ENCODE data around the gene COL23A1. TPM values are rescaled to one million over a fixed set of nuclear protein-coding genes. Genes with fewer than 3 reads are reported as not detected.

COL23A1 gene
- total RNA-seq, 1 experiment from 2014 or later: 15.0 TPM

DNA sequence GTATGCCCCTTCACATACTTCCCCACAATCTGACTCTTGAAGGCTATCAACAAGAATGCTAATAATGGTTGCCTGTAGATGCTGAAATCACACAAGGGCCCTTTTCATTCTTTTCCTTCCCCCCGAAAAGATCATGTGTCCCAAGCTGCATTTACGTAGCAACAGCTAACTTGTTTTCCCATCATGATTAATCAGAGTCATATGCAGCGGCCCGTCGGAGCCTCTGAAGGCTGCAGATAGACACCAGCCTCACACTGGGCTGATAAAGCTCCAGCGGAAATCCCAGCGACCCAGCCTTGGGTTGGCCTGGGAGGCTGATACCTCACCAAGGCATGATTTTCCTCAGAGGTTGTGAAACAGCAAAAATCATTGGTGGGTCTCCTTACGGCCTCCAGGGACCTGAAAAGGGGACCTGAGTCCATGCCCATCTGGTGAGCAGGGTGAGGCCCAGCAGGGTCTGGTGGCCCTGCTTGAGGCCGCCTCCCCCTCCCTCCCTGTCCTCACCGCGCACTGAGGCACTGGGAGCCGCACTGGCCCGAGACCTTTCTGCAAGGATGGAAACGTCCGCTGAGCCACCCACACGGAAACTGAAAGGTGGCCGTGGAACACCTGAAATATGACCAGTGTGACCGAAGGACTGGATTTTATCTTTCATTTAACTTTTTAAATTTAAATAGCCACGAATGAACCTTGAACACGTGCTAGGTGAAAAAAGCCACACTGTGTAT, 243.4 kb downstream of the COL23A1 start:
- ChIA-PET POLR2A (no interaction called here), CTCF (no interaction called here)
- Mint-ChIP-seq H3K9me3 (peaks cover 5% of the 10 kb centered on the region), H3K4me3 (no peak overlapping the region), H3K27ac (no peak overlapping the region), H3K4me1 (peaks cover 21% of the 10 kb centered on the region), H3K27me3 (ENCODE audit: low read depth) (no peaks in the 10 kb centered on the region), H3K36me3 (no peaks in the 10 kb centered on the region)
- ATAC-seq: no peak
- TF ChIP-seq ZNF263 (CRISPR knock-in tag; IDR thresholded peaks at IDR 0.05; ENCODE audit: low read depth): no peak
- no peak for TF ChIP-seq GRHL2 (CRISPR knock-in tag; IDR thresholded peaks at IDR 0.05; ENCODE audit: insufficient replicate concordance, severe bottlenecking)
- TF ChIP-seq, protein P1, sequence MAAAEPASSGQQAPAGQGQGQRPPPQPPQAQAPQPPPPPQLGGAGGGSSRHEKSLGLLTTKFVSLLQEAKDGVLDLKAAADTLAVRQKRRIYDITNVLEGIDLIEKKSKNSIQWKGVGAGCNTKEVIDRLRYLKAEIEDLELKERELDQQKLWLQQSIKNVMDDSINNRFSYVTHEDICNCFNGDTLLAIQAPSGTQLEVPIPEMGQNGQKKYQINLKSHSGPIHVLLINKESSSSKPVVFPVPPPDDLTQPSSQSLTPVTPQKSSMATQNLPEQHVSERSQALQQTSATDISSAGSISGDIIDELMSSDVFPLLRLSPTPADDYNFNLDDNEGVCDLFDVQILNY (CRISPR knock-in tag; IDR thresholded peaks at IDR 0.05): no peak
- no peak for TF ChIP-seq MXD4 (CRISPR knock-in tag; IDR thresholded peaks at IDR 0.05; ENCODE audit: borderline replicate concordance)
- no peak for TF ChIP-seq FOXP1 (CRISPR knock-in tag; IDR thresholded peaks at IDR 0.05; ENCODE audit: borderline replicate concordance)
- no peak for TF ChIP-seq TCF7 (CRISPR knock-in tag; IDR thresholded peaks at IDR 0.05; ENCODE audit: low read depth)
- TF ChIP-seq, protein P2, sequence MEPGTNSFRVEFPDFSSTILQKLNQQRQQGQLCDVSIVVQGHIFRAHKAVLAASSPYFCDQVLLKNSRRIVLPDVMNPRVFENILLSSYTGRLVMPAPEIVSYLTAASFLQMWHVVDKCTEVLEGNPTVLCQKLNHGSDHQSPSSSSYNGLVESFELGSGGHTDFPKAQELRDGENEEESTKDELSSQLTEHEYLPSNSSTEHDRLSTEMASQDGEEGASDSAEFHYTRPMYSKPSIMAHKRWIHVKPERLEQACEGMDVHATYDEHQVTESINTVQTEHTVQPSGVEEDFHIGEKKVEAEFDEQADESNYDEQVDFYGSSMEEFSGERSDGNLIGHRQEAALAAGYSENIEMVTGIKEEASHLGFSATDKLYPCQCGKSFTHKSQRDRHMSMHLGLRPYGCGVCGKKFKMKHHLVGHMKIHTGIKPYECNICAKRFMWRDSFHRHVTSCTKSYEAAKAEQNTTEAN (CRISPR knock-in tag; IDR thresholded peaks at IDR 0.05): no peak
- TF ChIP-seq, protein P3, sequence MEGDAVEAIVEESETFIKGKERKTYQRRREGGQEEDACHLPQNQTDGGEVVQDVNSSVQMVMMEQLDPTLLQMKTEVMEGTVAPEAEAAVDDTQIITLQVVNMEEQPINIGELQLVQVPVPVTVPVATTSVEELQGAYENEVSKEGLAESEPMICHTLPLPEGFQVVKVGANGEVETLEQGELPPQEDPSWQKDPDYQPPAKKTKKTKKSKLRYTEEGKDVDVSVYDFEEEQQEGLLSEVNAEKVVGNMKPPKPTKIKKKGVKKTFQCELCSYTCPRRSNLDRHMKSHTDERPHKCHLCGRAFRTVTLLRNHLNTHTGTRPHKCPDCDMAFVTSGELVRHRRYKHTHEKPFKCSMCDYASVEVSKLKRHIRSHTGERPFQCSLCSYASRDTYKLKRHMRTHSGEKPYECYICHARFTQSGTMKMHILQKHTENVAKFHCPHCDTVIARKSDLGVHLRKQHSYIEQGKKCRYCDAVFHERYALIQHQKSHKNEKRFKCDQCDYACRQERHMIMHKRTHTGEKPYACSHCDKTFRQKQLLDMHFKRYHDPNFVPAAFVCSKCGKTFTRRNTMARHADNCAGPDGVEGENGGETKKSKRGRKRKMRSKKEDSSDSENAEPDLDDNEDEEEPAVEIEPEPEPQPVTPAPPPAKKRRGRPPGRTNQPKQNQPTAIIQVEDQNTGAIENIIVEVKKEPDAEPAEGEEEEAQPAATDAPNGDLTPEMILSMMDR (IDR thresholded peaks at IDR 0.05): no peak
- TF ChIP-seq, protein P4, sequence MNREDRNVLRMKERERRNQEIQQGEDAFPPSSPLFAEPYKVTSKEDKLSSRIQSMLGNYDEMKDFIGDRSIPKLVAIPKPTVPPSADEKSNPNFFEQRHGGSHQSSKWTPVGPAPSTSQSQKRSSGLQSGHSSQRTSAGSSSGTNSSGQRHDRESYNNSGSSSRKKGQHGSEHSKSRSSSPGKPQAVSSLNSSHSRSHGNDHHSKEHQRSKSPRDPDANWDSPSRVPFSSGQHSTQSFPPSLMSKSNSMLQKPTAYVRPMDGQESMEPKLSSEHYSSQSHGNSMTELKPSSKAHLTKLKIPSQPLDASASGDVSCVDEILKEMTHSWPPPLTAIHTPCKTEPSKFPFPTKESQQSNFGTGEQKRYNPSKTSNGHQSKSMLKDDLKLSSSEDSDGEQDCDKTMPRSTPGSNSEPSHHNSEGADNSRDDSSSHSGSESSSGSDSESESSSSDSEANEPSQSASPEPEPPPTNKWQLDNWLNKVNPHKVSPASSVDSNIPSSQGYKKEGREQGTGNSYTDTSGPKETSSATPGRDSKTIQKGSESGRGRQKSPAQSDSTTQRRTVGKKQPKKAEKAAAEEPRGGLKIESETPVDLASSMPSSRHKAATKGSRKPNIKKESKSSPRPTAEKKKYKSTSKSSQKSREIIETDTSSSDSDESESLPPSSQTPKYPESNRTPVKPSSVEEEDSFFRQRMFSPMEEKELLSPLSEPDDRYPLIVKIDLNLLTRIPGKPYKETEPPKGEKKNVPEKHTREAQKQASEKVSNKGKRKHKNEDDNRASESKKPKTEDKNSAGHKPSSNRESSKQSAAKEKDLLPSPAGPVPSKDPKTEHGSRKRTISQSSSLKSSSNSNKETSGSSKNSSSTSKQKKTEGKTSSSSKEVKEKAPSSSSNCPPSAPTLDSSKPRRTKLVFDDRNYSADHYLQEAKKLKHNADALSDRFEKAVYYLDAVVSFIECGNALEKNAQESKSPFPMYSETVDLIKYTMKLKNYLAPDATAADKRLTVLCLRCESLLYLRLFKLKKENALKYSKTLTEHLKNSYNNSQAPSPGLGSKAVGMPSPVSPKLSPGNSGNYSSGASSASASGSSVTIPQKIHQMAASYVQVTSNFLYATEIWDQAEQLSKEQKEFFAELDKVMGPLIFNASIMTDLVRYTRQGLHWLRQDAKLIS (CRISPR knock-in tag; IDR thresholded peaks at IDR 0.05; ENCODE audit: borderline replicate concordance): no peak
- no peak for DNase-seq (ENCODE audit: low spot score)

DNA sequence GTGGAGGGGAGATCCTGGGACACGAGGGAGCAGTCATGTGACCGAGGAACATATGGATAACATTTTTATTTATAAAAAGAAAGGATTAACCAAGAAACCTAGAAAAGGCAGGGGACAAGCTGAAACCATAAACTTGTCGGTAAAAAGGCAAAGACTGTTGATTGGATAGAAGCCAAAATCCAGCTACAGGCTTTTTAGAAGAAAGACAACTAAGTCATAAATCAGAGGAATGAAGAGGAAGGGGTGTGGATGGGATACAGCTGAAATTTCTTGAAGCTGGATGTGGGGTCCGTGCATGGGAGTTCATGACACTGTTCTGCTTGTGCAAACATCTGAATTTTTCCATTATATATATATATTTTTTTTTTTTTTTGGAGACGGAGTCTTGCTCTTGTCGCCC, 246.9 kb downstream of the COL23A1 start:
- no peak for DNase-seq (ENCODE audit: low spot score)
- Mint-ChIP-seq H3K27me3 (ENCODE audit: low read depth) (no peaks in the 10 kb centered on the region), H3K9me3 (peaks cover 5% of the 10 kb centered on the region), H3K4me3 (no peak overlapping the region), H3K36me3 (no peaks in the 10 kb centered on the region), H3K4me1 (peaks cover 4% of the 10 kb centered on the region), H3K27ac (no peak overlapping the region)
- CTCF ChIA-PET: interaction anchor here (0.8 kb wide), 1 partner anchor 482 kb away, joined by 3 read pairs; no protein-coding TSS in a partner anchor
- ATAC-seq: no peak
- POLR2A ChIA-PET: no interaction called here
- TF ChIP-seq, protein P5, sequence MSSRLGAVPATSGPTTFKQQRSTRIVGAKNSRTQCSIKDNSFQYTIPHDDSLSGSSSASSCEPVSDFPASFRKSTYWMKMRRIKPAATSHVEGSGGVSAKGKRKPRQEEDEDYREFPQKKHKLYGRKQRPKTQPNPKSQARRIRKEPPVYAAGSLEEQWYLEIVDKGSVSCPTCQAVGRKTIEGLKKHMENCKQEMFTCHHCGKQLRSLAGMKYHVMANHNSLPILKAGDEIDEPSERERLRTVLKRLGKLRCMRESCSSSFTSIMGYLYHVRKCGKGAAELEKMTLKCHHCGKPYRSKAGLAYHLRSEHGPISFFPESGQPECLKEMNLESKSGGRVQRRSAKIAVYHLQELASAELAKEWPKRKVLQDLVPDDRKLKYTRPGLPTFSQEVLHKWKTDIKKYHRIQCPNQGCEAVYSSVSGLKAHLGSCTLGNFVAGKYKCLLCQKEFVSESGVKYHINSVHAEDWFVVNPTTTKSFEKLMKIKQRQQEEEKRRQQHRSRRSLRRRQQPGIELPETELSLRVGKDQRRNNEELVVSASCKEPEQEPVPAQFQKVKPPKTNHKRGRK (CRISPR knock-in tag; IDR thresholded peaks at IDR 0.05; ENCODE audit: borderline replicate concordance): no peak
- TF ChIP-seq ZNF423 (CRISPR knock-in tag; IDR thresholded peaks at IDR 0.05): no peak
- TF ChIP-seq ZNF263 (CRISPR knock-in tag; IDR thresholded peaks at IDR 0.05; ENCODE audit: low read depth): no peak
- TF ChIP-seq ZNF232 (CRISPR knock-in tag; IDR thresholded peaks at IDR 0.05): no peak
- TF ChIP-seq, protein P6, sequence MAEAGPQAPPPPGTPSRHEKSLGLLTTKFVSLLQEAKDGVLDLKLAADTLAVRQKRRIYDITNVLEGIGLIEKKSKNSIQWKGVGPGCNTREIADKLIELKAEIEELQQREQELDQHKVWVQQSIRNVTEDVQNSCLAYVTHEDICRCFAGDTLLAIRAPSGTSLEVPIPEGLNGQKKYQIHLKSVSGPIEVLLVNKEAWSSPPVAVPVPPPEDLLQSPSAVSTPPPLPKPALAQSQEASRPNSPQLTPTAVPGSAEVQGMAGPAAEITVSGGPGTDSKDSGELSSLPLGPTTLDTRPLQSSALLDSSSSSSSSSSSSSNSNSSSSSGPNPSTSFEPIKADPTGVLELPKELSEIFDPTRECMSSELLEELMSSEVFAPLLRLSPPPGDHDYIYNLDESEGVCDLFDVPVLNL (CRISPR knock-in tag; IDR thresholded peaks at IDR 0.05; ENCODE audit: borderline replicate concordance, low read depth): no peak
- TF ChIP-seq ZNF416 (CRISPR knock-in tag; IDR thresholded peaks at IDR 0.05): no peak
- TF ChIP-seq, protein P7, sequence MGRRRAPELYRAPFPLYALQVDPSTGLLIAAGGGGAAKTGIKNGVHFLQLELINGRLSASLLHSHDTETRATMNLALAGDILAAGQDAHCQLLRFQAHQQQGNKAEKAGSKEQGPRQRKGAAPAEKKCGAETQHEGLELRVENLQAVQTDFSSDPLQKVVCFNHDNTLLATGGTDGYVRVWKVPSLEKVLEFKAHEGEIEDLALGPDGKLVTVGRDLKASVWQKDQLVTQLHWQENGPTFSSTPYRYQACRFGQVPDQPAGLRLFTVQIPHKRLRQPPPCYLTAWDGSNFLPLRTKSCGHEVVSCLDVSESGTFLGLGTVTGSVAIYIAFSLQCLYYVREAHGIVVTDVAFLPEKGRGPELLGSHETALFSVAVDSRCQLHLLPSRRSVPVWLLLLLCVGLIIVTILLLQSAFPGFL (CRISPR knock-in tag; IDR thresholded peaks at IDR 0.05; ENCODE audit: borderline replicate concordance): no peak
- TF ChIP-seq, protein P8, sequence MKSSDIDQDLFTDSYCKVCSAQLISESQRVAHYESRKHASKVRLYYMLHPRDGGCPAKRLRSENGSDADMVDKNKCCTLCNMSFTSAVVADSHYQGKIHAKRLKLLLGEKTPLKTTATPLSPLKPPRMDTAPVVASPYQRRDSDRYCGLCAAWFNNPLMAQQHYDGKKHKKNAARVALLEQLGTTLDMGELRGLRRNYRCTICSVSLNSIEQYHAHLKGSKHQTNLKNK (CRISPR knock-in tag; IDR thresholded peaks at IDR 0.05): no peak
- TF ChIP-seq FOXP1 (CRISPR knock-in tag; IDR thresholded peaks at IDR 0.05; ENCODE audit: borderline replicate concordance): no peak
- TF ChIP-seq, protein P9, sequence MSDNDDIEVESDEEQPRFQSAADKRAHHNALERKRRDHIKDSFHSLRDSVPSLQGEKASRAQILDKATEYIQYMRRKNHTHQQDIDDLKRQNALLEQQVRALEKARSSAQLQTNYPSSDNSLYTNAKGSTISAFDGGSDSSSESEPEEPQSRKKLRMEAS (CRISPR knock-in tag; IDR thresholded peaks at IDR 0.05): no peak
- TF ChIP-seq, protein P10, sequence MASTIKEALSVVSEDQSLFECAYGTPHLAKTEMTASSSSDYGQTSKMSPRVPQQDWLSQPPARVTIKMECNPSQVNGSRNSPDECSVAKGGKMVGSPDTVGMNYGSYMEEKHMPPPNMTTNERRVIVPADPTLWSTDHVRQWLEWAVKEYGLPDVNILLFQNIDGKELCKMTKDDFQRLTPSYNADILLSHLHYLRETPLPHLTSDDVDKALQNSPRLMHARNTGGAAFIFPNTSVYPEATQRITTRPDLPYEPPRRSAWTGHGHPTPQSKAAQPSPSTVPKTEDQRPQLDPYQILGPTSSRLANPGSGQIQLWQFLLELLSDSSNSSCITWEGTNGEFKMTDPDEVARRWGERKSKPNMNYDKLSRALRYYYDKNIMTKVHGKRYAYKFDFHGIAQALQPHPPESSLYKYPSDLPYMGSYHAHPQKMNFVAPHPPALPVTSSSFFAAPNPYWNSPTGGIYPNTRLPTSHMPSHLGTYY (CRISPR knock-in tag; IDR thresholded peaks at IDR 0.05): no peak
- no peak for TF ChIP-seq SMAD4 (CRISPR knock-in tag; IDR thresholded peaks at IDR 0.05)
